NCI-H446 (cell line): Measurements from ENCODE around the gene SLC44A1.

ENCODE experiments used
- DNase-seq, 2 experiments: peaks; one replicate each; lab custom pipeline; 2025; lab: John Stamatoyannopoulos, UW

SLC44A1 gene

GRCh38 chr9:105302728-105303127, 58.3 kb downstream of the SLC44A1 start:
- no peak for DNase-seq

DNA sequence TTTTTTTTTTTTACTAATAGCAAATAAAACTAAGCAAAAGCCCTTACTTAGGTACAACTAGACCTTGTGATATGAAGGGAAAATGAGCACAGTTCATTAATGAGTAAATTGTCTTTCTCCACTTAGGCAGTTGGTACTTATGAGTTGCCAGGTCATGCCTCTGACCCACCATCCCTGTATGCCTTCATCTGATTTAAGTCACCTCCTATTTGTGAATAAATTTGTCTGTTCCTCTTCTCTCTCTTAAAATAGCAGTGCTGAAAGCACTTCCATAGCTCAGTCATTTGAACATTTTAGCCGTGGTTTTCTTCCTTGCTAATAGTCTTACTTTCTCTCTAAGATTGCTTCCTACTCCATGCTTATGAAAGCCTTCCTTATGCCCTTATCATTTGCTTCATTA, 61.4 kb downstream of the SLC44A1 start:
- no peak for DNase-seq

- DNase-seq: no peak
These were observed 62.1 kb downstream of the SLC44A1 start for GRCh38 chr9:105306351-105307140.

DNA sequence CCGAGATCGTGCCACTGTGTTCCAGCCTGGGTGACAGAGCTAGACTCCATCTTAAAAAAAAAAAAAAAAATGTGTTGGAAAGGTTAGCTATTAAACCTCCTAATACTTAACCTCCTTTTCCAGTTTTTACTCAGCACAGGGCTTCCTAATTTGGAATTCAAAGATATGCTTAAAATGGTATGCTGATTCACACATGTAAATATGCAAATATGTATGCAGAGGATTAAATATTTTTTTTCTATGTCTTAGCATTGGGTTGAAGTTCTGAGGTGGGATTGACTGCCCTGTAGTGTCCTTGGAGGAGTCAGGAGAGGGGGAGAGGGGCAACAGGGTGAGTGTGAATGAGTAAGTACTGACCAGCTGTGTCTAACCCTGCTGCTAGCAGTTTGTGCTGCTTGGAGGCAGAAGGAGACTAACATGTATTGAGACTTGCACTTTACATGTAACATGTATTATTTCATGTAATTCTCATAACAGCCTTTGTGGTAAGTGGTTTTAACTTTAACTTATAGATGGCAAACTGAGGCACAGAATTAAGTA, 63.2 kb downstream of the SLC44A1 start:
- no peak for DNase-seq

- no peak for DNase-seq
These were observed 64.2 kb downstream of the SLC44A1 start for GRCh38 chr9:105308461-105309341.

- DNase-seq: no peak
These were observed 65.1 kb downstream of the SLC44A1 start for GRCh38 chr9:105309531-105309931.

- DNase-seq: no peak
These were observed 66.9 kb downstream of the SLC44A1 start for GRCh38 chr9:105311306-105311705.

- DNase-seq: no peak
These were observed 68.8 kb downstream of the SLC44A1 start for GRCh38 chr9:105313238-105313637.

- DNase-seq: no peak
These were observed 72.3 kb downstream of the SLC44A1 start for GRCh38 chr9:105316703-105317102.

DNA sequence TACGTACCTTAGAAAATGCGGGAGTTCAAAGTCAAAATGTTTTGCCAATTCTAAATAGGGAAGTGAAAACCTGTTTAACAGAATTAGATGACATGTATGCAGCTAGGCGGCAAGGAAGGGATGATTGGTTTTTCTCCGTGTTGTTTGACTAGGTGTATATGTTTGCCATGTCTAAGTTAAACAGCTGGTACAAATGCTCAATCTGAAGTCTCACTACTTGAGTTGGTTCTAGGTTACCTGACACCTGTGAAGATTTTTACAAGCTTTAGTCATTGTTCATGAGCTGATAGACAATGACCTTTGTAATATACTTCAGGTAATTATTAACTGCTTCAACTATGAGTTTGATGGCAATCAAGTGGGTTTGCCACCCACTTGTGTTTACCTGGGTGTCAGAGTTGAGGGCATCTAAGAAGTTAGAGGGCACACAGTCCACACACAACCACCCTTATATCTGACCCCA, 74.3 kb downstream of the SLC44A1 start:
- no peak for DNase-seq

DNA sequence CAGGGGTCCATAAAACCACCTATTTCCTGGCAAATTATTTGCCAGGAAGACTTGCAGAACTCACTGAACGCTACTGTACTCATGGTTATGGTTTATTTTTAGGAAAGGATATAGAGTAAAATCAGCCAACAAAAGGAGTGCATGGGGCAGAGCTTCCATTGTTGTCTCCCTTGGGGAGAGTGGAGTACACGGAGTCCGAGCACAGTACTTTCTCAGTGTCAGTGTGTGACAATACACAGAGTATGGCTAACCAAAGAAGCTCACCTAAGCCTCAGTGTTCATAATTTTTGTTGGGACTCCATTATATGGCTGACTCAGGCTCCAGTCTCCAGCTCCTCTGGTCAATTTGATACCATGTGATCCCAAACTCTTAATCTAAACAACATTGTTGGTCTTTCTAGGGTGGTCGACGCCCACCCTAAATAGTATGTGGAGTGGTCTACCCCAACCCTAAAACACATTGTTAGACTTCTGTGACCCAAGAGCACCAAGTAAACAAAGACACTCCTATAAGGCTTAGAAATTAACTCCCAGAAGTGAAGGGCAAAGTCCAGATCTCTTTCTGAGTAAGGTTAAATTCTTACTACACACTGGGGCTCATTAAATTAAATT, 74.9 kb downstream of the SLC44A1 start:
- no peak for DNase-seq

DNA sequence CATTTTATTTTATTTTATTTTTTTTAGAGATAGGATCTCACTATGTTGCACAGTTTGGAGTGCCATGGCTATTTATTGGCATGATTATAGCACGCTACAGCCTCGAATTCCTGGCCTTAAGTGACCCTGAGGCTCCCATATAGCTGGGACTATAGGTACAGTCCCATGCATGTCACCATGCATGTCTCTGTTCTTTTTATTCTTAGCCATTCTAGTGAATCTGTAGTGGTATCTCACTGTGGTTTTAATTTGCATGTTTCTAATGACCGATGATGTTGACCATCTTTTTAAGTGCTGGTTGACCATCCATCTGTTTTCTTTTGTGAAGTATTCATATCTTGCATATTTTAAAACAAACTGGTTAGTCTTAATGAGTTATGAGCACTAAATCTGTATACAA, 76.1 kb downstream of the SLC44A1 start:
- no peak for DNase-seq

- DNase-seq: no peak
These were observed 83.8 kb downstream of the SLC44A1 start for GRCh38 chr9:105328296-105328695.

GRCh38 chr9:105328872-105329718, 84.6 kb downstream of the SLC44A1 start:
- DNase-seq: peak; percentile 55 to 81

DNA sequence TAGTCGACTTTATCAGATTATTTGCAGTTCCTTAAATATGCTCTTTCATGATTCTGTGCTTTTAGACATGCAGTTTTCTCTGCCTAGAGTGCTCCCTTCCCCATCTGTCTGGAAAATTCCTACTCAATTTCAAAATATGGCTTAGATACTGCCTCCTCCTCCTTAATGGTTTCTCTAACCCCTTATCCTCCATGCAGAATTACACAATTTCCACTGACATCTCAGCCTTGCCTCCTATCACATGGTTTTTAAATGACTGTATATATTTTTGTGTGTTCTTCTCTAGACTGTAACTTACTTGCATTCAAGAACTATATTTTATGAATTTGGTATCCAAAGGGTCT, 85.2 kb downstream of the SLC44A1 start:
- peak in 1 of 2 experiments; percentile 39 for DNase-seq

- DNase-seq: no peak
These were observed 85.8 kb downstream of the SLC44A1 start for GRCh38 chr9:105330201-105330600.

GRCh38 chr9:105330755-105331154, 86.3 kb downstream of the SLC44A1 start:
- no peak for DNase-seq

- DNase-seq: no peak
These were observed 86.7 kb downstream of the SLC44A1 start for GRCh38 chr9:105331160-105331559.

DNA sequence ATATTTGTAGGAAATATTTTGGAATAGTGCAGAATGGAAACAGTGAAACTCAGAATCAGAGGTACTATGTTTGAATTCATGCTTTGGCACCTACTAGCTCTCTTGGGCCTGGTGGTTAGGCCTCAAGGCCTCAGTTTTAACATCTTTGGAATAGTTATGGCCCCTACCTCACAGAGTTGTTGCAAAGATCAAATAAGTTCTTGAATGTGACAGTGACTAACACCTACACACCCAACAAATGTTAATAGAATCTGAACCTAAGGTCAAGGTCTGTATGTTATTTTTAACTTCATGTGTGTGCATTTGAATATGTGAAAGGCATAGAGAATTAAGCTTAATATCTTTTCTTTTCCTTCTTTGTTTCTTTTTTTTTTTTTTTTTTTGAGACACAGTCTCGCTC, 87.3 kb downstream of the SLC44A1 start:
- DNase-seq: no peak

GRCh38 chr9:105332471-105332870, 88.0 kb downstream of the SLC44A1 start:
- no peak for DNase-seq

DNA sequence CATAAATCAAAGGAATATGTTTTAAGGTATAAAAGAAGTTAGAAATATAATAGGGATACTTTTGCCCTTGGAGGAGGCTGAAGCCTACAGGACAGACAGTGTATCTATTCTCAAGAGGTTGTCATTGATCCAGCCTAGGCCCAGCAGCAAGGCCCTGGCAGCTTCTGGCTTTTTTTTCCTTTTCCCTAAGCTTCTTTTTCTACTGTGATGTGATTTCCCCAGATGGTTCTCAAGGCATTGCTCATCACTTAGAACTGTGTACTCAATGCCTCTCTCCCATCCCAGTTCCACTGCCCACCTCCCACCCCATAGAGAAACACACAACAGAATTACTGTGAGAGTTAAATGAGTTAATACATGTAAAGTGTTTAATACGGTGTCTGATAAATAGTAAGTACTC, 88.6 kb downstream of the SLC44A1 start:
- no peak for DNase-seq

- DNase-seq: no peak
These were observed 89.4 kb downstream of the SLC44A1 start for GRCh38 chr9:105333811-105334210.
